Suprapubic skin (tissue), 4 donors: Measurements from ENCODE around the gene AGAP1. TPM values are rescaled to one million over a fixed set of nuclear protein-coding genes. Genes with fewer than 3 reads are reported as not detected.

Experiments used
- DNase-seq, 2 donors: peaks; one replicate each; pipeline ENCODE4 v3.0.0-alpha.2; 2019; ENCODE audit warnings: low spot score in 2 of 2
- H3K27ac ChIP-seq: fragments of 200-600 bp; sonication (generic); one replicate; pipeline ENCODE4 v1.5.1; 2019
- H3K27me3 ChIP-seq: fragments of 200-600 bp; sonication (generic); one replicate; pipeline ENCODE4 v1.5.1; 2019
- H3K36me3 ChIP-seq: fragments of 200-600 bp; sonication (generic); one replicate; pipeline ENCODE4 v1.5.1; 2019
- H3K4me1 ChIP-seq: fragments of 200-600 bp; sonication (generic); one replicate; pipeline ENCODE4 v1.5.1; 2019
- H3K4me3 ChIP-seq: fragments of 200-600 bp; sonication (generic); one replicate; pipeline ENCODE4 v1.5.1; 2019; ENCODE audit warnings: mild to moderate bottlenecking
- H3K9me3 ChIP-seq: fragments of 200-600 bp; sonication (generic); one replicate; pipeline ENCODE4 v1.5.1; 2019
- EP300 ChIP-seq: sonication (generic); formaldehyde crosslinking; IDR thresholded peaks from one replicate; pipeline ENCODE4 v1.6.1; 2017; ENCODE audit warnings: antibody characterized with exemption
- POLR2A ChIP-seq, 2 donors: fragments of 450-650 bp; IDR thresholded peaks; one replicate each; pipeline ENCODE4 v1.6.1; 2017; ENCODE audit warnings: antibody characterized with exemption in 2 of 2, mild to moderate bottlenecking in 2 of 2, moderate library complexity in 2 of 2
- POLR2AphosphoS5 ChIP-seq, 3 donors: sonication (generic); formaldehyde crosslinking; IDR thresholded peaks; one replicate each; pipeline ENCODE4 v1.6.1; 2017; ENCODE audit warnings: antibody characterized with exemption in 3 of 3
- WGBS: methylation state at CpG from one replicate; pipeline ENCODE4 v1.1.5; 2018; 5-methylcytosine and 5-hydroxymethylcytosine counted together
- total RNA-seq, 4 donors: library from RNA; depleted of rRNA; stranded (reverse); fragments of >200 nt; gene quantifications; one replicate each; pipeline ENCODE4 v1.1.0, GENCODE V29; 2016
- TF ChIP-seq, protein P1 (sequence below), 2 donors: fragments of 200-600 bp in 1 of 2; fragments of 450-650 bp in 1 of 2; sonication (generic) in 1 of 2; IDR thresholded peaks; one replicate each; pipeline ENCODE4 v1.5.1; 2016 to 2019; ENCODE audit warnings: antibody characterized with exemption in 2 of 2, mild to moderate bottlenecking in 1 of 2, moderate library complexity in 1 of 2

AGAP1 gene
- total RNA-seq, 4 donors from 2014 or later: 14.1 to 30.7 (median 19.4) TPM

DNA sequence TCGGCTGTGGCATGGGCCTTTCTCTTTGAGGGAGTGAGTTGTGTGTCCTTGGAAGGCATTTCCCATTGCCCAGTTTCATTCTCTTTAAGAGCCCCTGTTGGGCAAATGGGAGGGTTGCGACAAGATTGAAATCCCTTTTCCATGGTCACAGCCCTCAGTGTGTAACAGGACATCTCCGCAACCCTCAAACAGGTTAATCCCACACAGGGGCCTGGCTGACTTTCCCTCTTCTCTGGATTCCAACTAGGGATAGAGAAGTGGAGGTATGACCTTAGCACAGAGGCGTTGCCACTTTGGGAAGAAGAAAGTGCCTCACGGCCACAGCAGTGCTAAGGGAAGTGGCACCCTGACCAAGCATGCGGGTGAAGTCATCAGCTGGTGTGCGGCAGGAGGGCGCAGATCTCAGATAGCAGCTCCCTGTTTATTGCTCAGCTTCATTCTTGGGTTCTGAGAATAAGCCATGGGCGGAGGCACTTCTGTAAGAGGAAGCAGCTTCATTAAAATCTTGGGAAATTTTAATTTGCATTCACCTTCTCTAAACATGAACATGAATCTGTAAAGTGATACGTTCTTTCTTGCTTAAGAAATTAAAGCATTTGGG, 417.9 kb downstream of the AGAP1 start:
- Histone ChIP-seq H3K27ac (no peak overlapping the region), H3K4me3 (no peak overlapping the region), H3K27me3 (no peaks in the 10 kb centered on the region), H3K9me3 (no peaks in the 10 kb centered on the region), H3K36me3 (peaks cover 26% of the 10 kb centered on the region), H3K4me1 (no peaks in the 10 kb centered on the region)
- TF ChIP-seq, protein P1, sequence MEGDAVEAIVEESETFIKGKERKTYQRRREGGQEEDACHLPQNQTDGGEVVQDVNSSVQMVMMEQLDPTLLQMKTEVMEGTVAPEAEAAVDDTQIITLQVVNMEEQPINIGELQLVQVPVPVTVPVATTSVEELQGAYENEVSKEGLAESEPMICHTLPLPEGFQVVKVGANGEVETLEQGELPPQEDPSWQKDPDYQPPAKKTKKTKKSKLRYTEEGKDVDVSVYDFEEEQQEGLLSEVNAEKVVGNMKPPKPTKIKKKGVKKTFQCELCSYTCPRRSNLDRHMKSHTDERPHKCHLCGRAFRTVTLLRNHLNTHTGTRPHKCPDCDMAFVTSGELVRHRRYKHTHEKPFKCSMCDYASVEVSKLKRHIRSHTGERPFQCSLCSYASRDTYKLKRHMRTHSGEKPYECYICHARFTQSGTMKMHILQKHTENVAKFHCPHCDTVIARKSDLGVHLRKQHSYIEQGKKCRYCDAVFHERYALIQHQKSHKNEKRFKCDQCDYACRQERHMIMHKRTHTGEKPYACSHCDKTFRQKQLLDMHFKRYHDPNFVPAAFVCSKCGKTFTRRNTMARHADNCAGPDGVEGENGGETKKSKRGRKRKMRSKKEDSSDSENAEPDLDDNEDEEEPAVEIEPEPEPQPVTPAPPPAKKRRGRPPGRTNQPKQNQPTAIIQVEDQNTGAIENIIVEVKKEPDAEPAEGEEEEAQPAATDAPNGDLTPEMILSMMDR (IDR thresholded peaks at IDR 0.05): no peak
- TF ChIP-seq POLR2AphosphoS5 (IDR thresholded peaks at IDR 0.05): no peak
- no peak for TF ChIP-seq POLR2A (IDR thresholded peaks at IDR 0.05)
- no peak for TF ChIP-seq EP300
- DNase-seq: no peak
- 76% methylated on average over 10 of the region's 10 CpGs for WGBS

DNA sequence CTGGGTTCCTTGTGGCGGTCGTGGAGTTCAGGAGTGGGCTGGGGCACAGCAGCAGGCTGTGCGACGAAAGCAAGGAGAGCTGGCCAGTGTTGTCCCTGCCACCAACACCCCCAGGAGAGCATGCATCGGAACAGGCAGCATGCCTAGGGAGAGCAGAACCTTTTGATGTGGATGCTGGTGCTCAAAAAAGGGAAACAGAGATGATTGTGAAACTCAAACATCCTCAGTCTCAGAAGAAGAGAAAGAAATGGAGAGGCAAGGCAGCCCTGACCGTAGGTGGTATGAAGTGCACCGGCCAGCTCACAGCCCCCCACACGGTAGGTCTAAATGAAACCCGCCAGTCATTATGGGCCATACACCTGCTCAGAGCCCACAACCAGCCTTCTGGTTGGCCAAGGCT, 420.9 kb downstream of the AGAP1 start:
- Histone ChIP-seq H3K36me3 (peaks cover 22% of the 10 kb centered on the region), H3K27ac (no peak overlapping the region), H3K4me1 (no peaks in the 10 kb centered on the region), H3K27me3 (no peaks in the 10 kb centered on the region), H3K9me3 (no peaks in the 10 kb centered on the region), H3K4me3 (no peak overlapping the region)
- 93% methylated on average over 8 of the region's 9 CpGs for WGBS
- DNase-seq: no peak
- no peak for TF ChIP-seq EP300
- no peak for TF ChIP-seq POLR2A (IDR thresholded peaks at IDR 0.05)
- no peak for TF ChIP-seq POLR2AphosphoS5 (IDR thresholded peaks at IDR 0.05)
- TF ChIP-seq, protein P1 (IDR thresholded peaks at IDR 0.05): no peak

DNA sequence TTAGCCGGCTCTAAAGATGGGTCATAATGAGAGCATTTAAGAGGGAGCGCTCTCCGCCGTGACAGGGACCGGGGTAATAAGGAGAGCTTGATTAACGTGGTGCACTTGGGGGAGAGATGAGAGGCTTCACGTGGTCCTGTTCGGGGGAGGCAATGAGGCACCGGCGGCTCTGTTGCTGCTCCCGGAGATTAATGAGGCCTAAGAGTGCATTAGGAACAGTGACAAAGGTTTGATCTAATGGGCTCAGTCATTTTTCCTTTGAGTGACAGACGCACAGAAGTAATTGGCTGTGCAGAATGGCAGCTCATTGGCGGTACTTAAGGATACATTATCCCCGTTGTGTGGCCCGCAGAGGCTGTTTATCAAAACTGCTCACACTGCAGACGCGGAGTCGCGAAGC, 423.7 kb downstream of the AGAP1 start:
- TF ChIP-seq EP300 (no peak), POLR2AphosphoS5 (IDR thresholded peaks at IDR 0.05) (no peak), POLR2A (IDR thresholded peaks at IDR 0.05) (no peak)
- TF ChIP-seq, protein P1 (IDR thresholded peaks at IDR 0.05): no peak
- Histone ChIP-seq H3K27ac (no peak overlapping the region), H3K36me3 (peaks cover 27% of the 10 kb centered on the region), H3K4me3 (no peak overlapping the region), H3K4me1 (no peaks in the 10 kb centered on the region), H3K27me3 (no peaks in the 10 kb centered on the region), H3K9me3 (no peaks in the 10 kb centered on the region)
- no peak for DNase-seq
- 92% methylated on average over 19 of the region's 19 CpGs for WGBS

DNA sequence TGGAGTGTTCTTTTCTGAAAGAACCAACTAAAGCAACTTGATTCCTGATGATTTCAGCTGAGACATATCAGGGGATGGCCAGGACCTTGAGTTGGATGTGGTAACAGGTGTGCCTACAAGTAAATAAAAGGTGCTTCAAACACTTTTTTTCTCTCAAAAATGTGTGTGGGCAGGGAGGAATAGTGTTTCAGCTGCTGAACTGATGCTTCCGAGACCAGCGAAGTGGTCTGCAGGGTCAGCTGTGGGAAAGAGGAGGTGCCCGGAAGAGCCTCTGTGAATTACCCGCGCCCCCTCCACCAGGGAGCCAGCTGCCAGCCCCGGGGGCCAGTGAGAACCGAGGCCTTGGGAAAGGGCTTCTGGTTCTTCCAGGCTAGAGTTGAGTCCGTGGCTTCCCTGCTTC, 425.0 kb downstream of the AGAP1 start:
- 88% methylated on average over 8 of the region's 8 CpGs for WGBS
- no peak overlapping the region for H3K27ac ChIP-seq
- no peaks in the 10 kb centered on the region for H3K4me1 ChIP-seq
- DNase-seq: no peak
- no peaks in the 10 kb centered on the region for H3K9me3 ChIP-seq
- peaks cover 27% of the 10 kb centered on the region for H3K36me3 ChIP-seq
- TF ChIP-seq EP300: no peak
- no peak for TF ChIP-seq POLR2AphosphoS5 (IDR thresholded peaks at IDR 0.05)
- TF ChIP-seq POLR2A (IDR thresholded peaks at IDR 0.05): no peak
- TF ChIP-seq, protein P1 (IDR thresholded peaks at IDR 0.05): no peak
- no peaks in the 10 kb centered on the region for H3K27me3 ChIP-seq
- H3K4me3 ChIP-seq: no peak overlapping the region

DNA sequence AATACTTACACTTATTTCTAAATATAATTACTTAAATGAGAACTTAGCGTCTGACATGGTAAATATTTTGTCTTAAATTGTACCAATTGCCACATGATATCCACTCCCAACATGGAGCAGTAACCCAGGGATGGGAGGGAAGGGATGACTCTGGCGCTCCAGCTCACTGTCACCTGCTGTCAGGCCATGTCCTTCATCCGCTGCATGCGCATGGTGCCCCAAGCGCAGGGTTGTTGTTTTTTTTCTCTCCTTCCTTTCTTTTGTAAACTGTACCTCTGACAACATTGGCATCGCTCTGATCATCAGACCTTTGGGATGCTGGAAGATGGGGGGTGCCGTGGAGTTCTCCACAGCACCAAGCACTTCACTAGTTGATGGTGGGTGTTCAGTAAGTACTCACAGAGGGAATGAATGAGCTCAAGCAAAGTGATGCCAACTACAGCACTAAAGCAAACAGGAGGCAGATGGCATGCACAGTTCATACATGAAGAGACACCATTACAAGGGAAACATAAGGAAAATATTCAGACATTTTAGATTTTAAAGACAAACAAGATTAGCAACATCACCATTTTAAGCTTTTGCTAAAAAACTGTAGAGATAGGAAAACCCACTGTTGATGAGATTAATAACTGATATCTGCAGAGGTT, 426.5 kb downstream of the AGAP1 start:
- Histone ChIP-seq H3K4me1 (no peaks in the 10 kb centered on the region), H3K27ac (no peak overlapping the region), H3K4me3 (no peak overlapping the region), H3K27me3 (no peaks in the 10 kb centered on the region), H3K9me3 (no peaks in the 10 kb centered on the region), H3K36me3 (peaks cover 13% of the 10 kb centered on the region)
- 96% methylated on average over 7 of the region's 7 CpGs for WGBS
- DNase-seq: no peak
- TF ChIP-seq POLR2A (IDR thresholded peaks at IDR 0.05) (no peak), POLR2AphosphoS5 (IDR thresholded peaks at IDR 0.05) (no peak), EP300 (no peak)
- TF ChIP-seq, protein P1 (IDR thresholded peaks at IDR 0.05): no peak
